Prostate gland (tissue), 2 donors: ENCODE data around the gene STPG3.

Source experiments
- POLR2A ChIP-seq: fragments of 450-650 bp; IDR thresholded peaks from one replicate; pipeline ENCODE4 v1.6.1; 2016; ENCODE audit warnings: antibody characterized with exemption, mild to moderate bottlenecking
- POLR2AphosphoS5 ChIP-seq: sonication (generic); formaldehyde crosslinking; IDR thresholded peaks from one replicate; pipeline ENCODE4 v1.6.1; 2017; ENCODE audit warnings: antibody characterized with exemption
- TF ChIP-seq, protein P1 (sequence below), 4 experiments: fragments of 200-600 bp in 2 of 4; fragments of 450-650 bp in 2 of 4; sonication (generic) in 2 of 4; IDR thresholded peaks; 1 replicate in 3 of 4; 2 replicates in 1 of 4; pipeline ENCODE4 v1.5.1; 2016 to 2019; ENCODE audit warnings: antibody characterized with exemption in 4 of 4, mild to moderate bottlenecking in 2 of 4, moderate library complexity in 2 of 4

DNA sequence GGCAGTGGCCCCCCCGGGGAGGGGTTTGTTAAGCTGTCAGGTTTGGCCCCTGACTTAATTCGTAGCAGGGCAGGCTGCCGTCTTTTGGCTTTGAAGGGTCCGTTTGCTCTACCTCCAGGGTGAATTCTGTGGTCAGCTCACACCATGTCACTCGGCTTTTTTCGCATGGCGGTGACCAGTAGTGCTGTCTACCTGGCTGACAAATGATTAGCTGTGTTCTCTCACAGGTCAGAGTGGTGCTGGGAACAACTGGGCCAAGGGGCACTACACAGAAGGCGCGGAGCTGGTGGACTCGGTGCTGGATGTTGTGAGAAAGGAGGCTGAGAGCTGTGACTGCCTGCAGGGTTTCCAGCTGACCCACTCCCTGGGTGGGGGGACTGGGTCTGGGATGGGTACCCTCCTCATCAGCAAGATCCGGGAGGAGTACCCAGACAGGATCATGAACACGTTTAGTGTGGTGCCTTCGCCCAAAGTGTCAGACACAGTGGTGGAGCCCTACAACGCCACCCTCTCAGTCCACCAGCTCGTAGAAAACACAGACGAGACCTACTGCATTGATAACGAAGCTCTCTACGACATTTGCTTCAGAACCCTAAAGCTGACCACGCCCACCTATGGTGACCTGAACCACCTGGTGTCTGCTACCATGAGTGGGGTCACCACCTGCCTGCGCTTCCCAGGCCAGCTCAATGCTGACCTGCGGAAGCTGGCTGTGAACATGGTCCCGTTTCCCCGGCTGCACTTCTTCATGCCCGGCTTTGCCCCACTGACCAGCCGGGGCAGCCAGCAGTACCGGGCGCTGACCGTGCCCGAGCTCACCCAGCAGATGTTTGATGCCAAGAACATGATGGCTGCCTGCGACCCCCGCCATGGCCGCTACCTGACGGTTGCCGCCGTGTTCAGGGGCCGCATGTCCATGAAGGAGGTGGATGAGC lies 8.6 kb upstream of the STPG3 start:
- TF ChIP-seq, protein P1, sequence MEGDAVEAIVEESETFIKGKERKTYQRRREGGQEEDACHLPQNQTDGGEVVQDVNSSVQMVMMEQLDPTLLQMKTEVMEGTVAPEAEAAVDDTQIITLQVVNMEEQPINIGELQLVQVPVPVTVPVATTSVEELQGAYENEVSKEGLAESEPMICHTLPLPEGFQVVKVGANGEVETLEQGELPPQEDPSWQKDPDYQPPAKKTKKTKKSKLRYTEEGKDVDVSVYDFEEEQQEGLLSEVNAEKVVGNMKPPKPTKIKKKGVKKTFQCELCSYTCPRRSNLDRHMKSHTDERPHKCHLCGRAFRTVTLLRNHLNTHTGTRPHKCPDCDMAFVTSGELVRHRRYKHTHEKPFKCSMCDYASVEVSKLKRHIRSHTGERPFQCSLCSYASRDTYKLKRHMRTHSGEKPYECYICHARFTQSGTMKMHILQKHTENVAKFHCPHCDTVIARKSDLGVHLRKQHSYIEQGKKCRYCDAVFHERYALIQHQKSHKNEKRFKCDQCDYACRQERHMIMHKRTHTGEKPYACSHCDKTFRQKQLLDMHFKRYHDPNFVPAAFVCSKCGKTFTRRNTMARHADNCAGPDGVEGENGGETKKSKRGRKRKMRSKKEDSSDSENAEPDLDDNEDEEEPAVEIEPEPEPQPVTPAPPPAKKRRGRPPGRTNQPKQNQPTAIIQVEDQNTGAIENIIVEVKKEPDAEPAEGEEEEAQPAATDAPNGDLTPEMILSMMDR (IDR thresholded peaks at IDR 0.05) = no peak
- TF ChIP-seq POLR2A (no peak), POLR2AphosphoS5 (no peak)
